ENCODE results near the gene STK17A. TPM values are rescaled to one million over a fixed set of nuclear protein-coding genes. Genes with fewer than 3 reads are reported as not detected.

STK17A gene
- total RNA-seq, 1 experiment from 2014 or later = 9.8 TPM

- Histone ChIP-seq H3K27me3 (ENCODE audit: insufficient read depth, low read length) (no peaks in the 10 kb centered on the region; the same call in 1 of the 2 replicates), H3K23ac (ENCODE audit: insufficient read length, low read depth, low read length) (no peak overlapping the region), H3K14ac (ENCODE audit: insufficient read depth, low read length) (no peak overlapping the region), H4K5ac (ENCODE audit: insufficient read length, low read depth, low read length) (no peak overlapping the region), H2BK12ac (ENCODE audit: insufficient read length, low read depth, low read length) (no peak overlapping the region), H2BK20ac (ENCODE audit: low read depth, low read length, poor library complexity, severe bottlenecking) (no peak overlapping the region), H3K79me1 (ENCODE audit: insufficient read depth, low read depth, low read length, poor library complexity, severe bottlenecking) (no peaks in the 10 kb centered on the region), H2BK5ac (ENCODE audit: insufficient read length, low read length) (no peak overlapping the region), H4K8ac (replicated peaks; ENCODE audit: insufficient read length, low read depth, low read length) (no peak overlapping the region), H3K4me1 (ENCODE audit: insufficient read depth, low read length) (peaks cover 7% of the 10 kb centered on the region; the same call in 1 of the 2 replicates), H4K91ac (ENCODE audit: insufficient read length, low read depth, low read length) (no peak overlapping the region), H3K18ac (ENCODE audit: insufficient read length, low read depth, low read length) (no peak overlapping the region), H3K79me2 (ENCODE audit: insufficient read depth, low read length) (peaks cover 4% of the 10 kb centered on the region; the same call in 1 of the 2 replicates), H3K9me3 (ENCODE audit: control insufficient read depth, low read depth, low read length) (no peaks in the 10 kb centered on the region), H3K4me2 (ENCODE audit: insufficient read depth, insufficient read length, low read length) (no peak overlapping the region), H4K20me1 (ENCODE audit: control insufficient read depth, insufficient read depth, insufficient read length) (no peaks in the 10 kb centered on the region), H3K23me2 (ENCODE audit: insufficient read length, low read depth, low read length, poor library complexity, severe bottlenecking) (peaks cover 4% of the 10 kb centered on the region), H2BK120ac (ENCODE audit: low read depth, low read length, poor library complexity, severe bottlenecking) (no peak overlapping the region), H3K4ac (ENCODE audit: low read depth, low read length) (no peak overlapping the region), H2AK5ac (ENCODE audit: insufficient read length, low read length) (no peak overlapping the region), H3K9ac (ENCODE audit: extremely low read depth, insufficient read length, low read length) (no peak overlapping the region), H3T11ph (ENCODE audit: low read length) (no peak overlapping the region), H3K27ac (ENCODE audit: insufficient read length, low read depth, low read length) (no peak overlapping the region), H2BK15ac (ENCODE audit: low read depth, low read length) (no peak overlapping the region), H2AFZ (ENCODE audit: low read length) (no peak overlapping the region), H3K56ac (ENCODE audit: insufficient read length, low read depth, low read length) (no peak overlapping the region)
- no peaks in the 10 kb centered on the region for H3K36me3 Mint-ChIP-seq (ENCODE audit: insufficient read depth in 1 of 3, low read depth in 3 of 3)
- no peak for DNase-seq
- H3K4me1 Mint-ChIP-seq = peaks cover 19 to 27% of the 10 kb centered on the region in 2 experiments
- TF ChIP-seq CTCF (conservative IDR thresholded peaks at IDR 0.05) = no peak
- H3K9me3 Mint-ChIP-seq = no peaks in the 10 kb centered on the region
- no peak overlapping the region for H3K27ac Mint-ChIP-seq
- H3K27me3 Mint-ChIP-seq (ENCODE audit: low read depth) = peaks cover 5% of the 10 kb centered on the region
- H3K4me3 Mint-ChIP-seq = no peak overlapping the region
These were observed 6.2 kb downstream of the STK17A start for GRCh38 chr7:43589133-43589478.

All from H9 (cell line).